ENCODE data around the gene ZBP1.

ZBP1 gene

DNA sequence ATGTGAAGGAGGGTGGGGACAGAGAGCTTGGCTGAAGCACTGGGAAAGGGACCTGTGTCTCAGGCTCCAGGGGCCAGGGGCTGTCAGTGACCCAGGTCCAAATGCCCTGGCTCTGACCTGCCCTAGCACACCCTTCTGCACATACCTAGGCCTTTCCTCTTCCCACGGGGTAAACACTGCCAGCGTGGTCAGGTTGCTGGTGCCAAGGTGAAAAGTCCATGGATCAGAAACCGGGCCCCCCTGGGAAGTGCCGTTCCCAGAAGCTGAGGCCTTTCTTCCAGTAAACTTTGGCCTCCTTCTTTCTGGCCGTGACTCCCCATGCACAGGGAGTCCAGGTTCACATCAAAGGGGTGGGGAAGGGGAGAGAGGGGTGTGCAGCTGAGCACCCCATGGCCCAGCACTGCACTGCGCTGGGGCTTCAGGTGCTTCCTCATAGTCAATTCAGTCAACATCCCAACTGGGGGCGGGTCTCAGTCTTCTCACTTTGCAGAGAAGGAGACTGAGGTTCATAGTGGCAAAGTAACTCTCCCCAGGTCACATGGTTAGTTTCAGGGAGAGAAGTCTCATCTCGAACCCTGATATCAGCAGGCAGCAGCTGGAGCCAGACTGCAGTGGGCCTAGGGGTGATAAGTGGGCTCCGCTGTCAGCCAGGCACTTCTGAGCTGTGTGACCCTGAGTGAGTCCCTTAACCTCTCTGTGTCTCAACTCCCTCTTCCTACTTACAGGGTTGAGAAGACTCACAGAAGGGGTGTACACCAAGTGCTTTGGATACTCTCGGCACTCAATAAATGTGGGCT is 42.3 kb downstream of the ZBP1 start:
- Histone ChIP-seq H2BK120ac (ENCODE audit: low read depth, low read length) (no peak overlapping the region), H3K4ac (ENCODE audit: low read depth in 1 of 2, low read length in 2 of 2) (no peak overlapping the region), H4K8ac (ENCODE audit: low read length) (no peak overlapping the region), H2AFZ (ENCODE audit: low read depth, low read length) (no peak overlapping the region), H2BK12ac (ENCODE audit: low read length in 2 of 2) (no peak overlapping the region), H4K91ac (ENCODE audit: low read length) (no peak overlapping the region), H3K9me3 (ENCODE audit: control insufficient read depth, low read length) (no peaks in the 10 kb centered on the region), H3K18ac (ENCODE audit: low read depth in 1 of 2, low read length in 2 of 2) (no peak overlapping the region), H3K9ac (ENCODE audit: low read length) (no peak overlapping the region), H3K79me1 (replicated peaks; ENCODE audit: low read length, poor library complexity, severe bottlenecking) (no peaks in the 10 kb centered on the region), H3K4me2 (ENCODE audit: low read length, poor library complexity, severe bottlenecking) (no peak overlapping the region), H2BK15ac (ENCODE audit: low read depth, poor library complexity, severe bottlenecking) (no peak overlapping the region), H3K14ac (ENCODE audit: low read length in 2 of 2) (no peak overlapping the region), H3K23ac (ENCODE audit: low read length in 2 of 2) (no peak overlapping the region), H3K4me1 (ENCODE audit: control insufficient read depth, insufficient read depth, low read depth, low read length) (peaks cover under 1% of the 10 kb centered on the region), H3K4me3 (ENCODE audit: insufficient read depth in 1 of 2, low read depth in 1 of 2, low read length in 2 of 2) (no peak overlapping the region), H2AK5ac (ENCODE audit: low read length, severe bottlenecking) (no peak overlapping the region), H3K36me3 (ENCODE audit: control insufficient read depth in 1 of 2, insufficient read depth in 2 of 2, low read depth in 1 of 2, low read length in 2 of 2) (no peaks in the 10 kb centered on the region), H3K27me3 (ENCODE audit: control insufficient read depth in 1 of 2, insufficient read depth in 1 of 2, low read length in 2 of 2) (peaks cover 69 to 95% of the 10 kb centered on the region in 2 experiments), H3K27ac (ENCODE audit: low read length, poor library complexity, severe bottlenecking) (no peak overlapping the region), H2BK5ac (ENCODE audit: low read depth, low read length, poor library complexity, severe bottlenecking) (no peak overlapping the region)
- 67% methylated on average over 9 of the region's 10 CpGs for WGBS
- DNase-seq = no peak

DNA sequence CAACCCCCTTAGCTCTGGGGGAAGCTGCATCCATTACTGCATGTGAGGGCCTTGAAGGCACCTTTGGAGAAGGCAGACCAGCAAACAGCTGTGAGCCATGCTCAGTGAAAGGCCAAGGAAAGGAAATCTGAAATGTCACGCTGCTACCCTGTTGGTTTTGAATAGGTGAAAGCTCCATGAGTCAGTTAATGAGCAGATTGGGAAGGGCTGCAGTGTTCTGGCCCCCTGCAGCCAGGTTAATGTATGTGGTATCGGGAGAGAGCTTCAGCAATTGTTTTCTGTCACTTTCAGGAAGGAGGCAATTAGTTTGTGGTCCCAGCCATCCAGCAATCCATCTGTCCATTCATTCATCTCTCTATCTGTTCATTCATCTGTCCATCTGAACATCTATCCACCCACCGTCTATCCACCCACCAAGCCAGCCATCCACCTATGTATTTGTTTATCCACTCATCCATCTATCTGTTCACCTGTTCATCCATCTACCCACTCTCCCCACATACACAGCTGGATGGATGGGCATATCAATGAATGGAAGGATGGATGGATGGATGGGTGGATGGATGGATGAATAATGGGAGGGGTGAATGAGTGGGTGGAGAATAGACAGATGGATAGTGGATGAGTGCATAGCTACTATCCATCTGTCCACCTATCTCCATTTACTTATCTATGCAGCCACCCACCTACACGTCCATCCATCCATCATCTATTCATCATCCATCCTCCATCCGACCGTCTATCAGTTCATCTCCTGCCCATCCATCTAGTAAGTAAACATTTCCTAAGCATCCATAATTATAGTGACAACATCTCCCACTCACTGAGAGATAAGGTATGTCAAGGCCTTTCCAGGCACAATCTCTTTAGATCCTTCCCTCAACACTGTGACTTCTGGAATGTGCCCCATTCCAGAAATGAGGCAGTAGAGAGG is 43.3 kb downstream of the ZBP1 start:
- Histone ChIP-seq H3K4me2 (ENCODE audit: low read length, poor library complexity, severe bottlenecking) (no peak overlapping the region), H4K91ac (ENCODE audit: low read length) (no peak overlapping the region), H3K27me3 (ENCODE audit: control insufficient read depth in 1 of 2, insufficient read depth in 1 of 2, low read length in 2 of 2) (peaks cover 69 to 97% of the 10 kb centered on the region in 2 experiments), H3K36me3 (ENCODE audit: control insufficient read depth in 1 of 2, insufficient read depth in 2 of 2, low read depth in 1 of 2, low read length in 2 of 2) (no peaks in the 10 kb centered on the region), H2BK15ac (ENCODE audit: low read depth, poor library complexity, severe bottlenecking) (no peak overlapping the region), H3K9me3 (ENCODE audit: control insufficient read depth, low read length) (no peaks in the 10 kb centered on the region), H3K23ac (ENCODE audit: low read length in 2 of 2) (no peak overlapping the region), H3K14ac (ENCODE audit: low read length in 2 of 2) (no peak overlapping the region), H4K8ac (ENCODE audit: low read length) (no peak overlapping the region), H2AFZ (ENCODE audit: low read depth, low read length) (no peak overlapping the region), H2BK120ac (ENCODE audit: low read depth, low read length) (no peak overlapping the region), H3K4me3 (ENCODE audit: insufficient read depth in 1 of 2, low read depth in 1 of 2, low read length in 2 of 2) (no peak overlapping the region), H2AK5ac (ENCODE audit: low read length, severe bottlenecking) (no peak overlapping the region), H3K4me1 (ENCODE audit: control insufficient read depth, insufficient read depth, low read depth, low read length) (no peaks in the 10 kb centered on the region), H3K18ac (ENCODE audit: low read depth in 1 of 2, low read length in 2 of 2) (no peak overlapping the region), H3K9ac (ENCODE audit: low read length) (no peak overlapping the region), H2BK12ac (ENCODE audit: low read length in 2 of 2) (no peak overlapping the region), H3K27ac (ENCODE audit: low read length, poor library complexity, severe bottlenecking) (no peak overlapping the region), H3K79me1 (replicated peaks; ENCODE audit: low read length, poor library complexity, severe bottlenecking) (no peaks in the 10 kb centered on the region), H3K4ac (ENCODE audit: low read depth in 1 of 2, low read length in 2 of 2) (no peak overlapping the region), H2BK5ac (ENCODE audit: low read depth, low read length, poor library complexity, severe bottlenecking) (no peak overlapping the region)
- no peak for DNase-seq
- 61% methylated on average over 6 of the region's 6 CpGs for WGBS

DNA sequence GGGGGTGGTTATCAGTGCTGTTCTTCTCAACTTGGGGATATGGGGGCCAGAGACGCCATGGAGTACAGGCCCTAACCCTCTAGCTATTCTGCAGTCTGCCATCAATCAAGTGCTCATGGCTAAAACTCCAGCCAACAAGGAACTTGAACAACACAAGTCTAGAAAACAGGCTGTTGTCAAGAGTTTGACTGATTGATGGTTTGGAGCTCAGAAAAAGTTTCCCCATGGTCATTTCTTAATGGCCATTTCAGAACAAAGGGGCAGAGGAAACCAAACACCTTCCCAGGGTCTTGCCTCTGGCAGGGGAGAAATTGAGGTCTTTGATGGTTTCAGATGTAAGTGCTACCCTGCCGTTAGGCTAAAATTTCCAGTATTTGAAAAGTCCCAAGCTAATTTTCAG is 44.2 kb downstream of the ZBP1 start:
- Histone ChIP-seq H3K36me3 (ENCODE audit: control insufficient read depth in 1 of 2, insufficient read depth in 2 of 2, low read depth in 1 of 2, low read length in 2 of 2) (no peaks in the 10 kb centered on the region), H2AK5ac (ENCODE audit: low read length, severe bottlenecking) (no peak overlapping the region), H3K4ac (ENCODE audit: low read depth in 1 of 2, low read length in 2 of 2) (no peak overlapping the region), H3K9ac (ENCODE audit: low read length) (no peak overlapping the region), H3K9me3 (ENCODE audit: control insufficient read depth, low read length) (no peaks in the 10 kb centered on the region), H3K18ac (ENCODE audit: low read depth in 1 of 2, low read length in 2 of 2) (no peak overlapping the region), H2BK12ac (ENCODE audit: low read length in 2 of 2) (no peak overlapping the region), H3K14ac (ENCODE audit: low read length in 2 of 2) (no peak overlapping the region), H3K4me2 (ENCODE audit: low read length, poor library complexity, severe bottlenecking) (no peak overlapping the region), H2AFZ (ENCODE audit: low read depth, low read length) (no peak overlapping the region), H2BK5ac (ENCODE audit: low read depth, low read length, poor library complexity, severe bottlenecking) (no peak overlapping the region), H3K4me1 (ENCODE audit: control insufficient read depth, insufficient read depth, low read depth, low read length) (no peaks in the 10 kb centered on the region), H3K4me3 (ENCODE audit: insufficient read depth in 1 of 2, low read depth in 1 of 2, low read length in 2 of 2) (no peak overlapping the region), H2BK120ac (ENCODE audit: low read depth, low read length) (no peak overlapping the region), H3K79me1 (replicated peaks; ENCODE audit: low read length, poor library complexity, severe bottlenecking) (no peaks in the 10 kb centered on the region), H3K23ac (ENCODE audit: low read length in 2 of 2) (no peak overlapping the region), H2BK15ac (ENCODE audit: low read depth, poor library complexity, severe bottlenecking) (no peak overlapping the region), H3K27ac (ENCODE audit: low read length, poor library complexity, severe bottlenecking) (no peak overlapping the region), H4K8ac (ENCODE audit: low read length) (no peak overlapping the region), H3K27me3 (ENCODE audit: control insufficient read depth in 1 of 2, insufficient read depth in 1 of 2, low read length in 2 of 2) (peaks cover 60 to 91% of the 10 kb centered on the region in 2 experiments), H4K91ac (ENCODE audit: low read length) (no peak overlapping the region)
- DNase-seq = no peak
- WGBS = 83% methylated on average over 1 of the region's 2 CpGs

DNA sequence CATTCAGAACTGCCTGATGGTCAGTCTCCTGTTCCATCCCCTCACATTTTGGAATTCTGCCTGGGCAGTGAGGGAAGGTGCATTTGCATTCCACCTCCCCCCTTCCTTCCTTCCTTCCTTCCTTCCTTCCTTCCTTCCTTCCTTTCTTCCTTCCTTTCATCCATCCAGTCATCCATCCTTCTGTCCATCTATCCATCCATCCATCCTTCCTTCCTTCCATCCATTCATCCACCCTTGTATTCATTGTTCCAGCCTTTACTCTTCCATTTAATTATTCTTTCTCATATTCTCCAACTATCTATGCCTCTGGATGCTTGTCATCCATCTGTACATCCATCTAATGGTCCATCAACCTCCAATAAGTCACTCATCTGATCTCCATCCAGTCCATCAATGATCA is 45.3 kb downstream of the ZBP1 start:
- no peaks in the 10 kb centered on the region for H3K9me3 ChIP-seq (ENCODE audit: control insufficient read depth, low read length)
- no peak overlapping the region for H3K23ac ChIP-seq (ENCODE audit: low read length in 2 of 2)
- H3K36me3 ChIP-seq (ENCODE audit: control insufficient read depth in 1 of 2, insufficient read depth in 2 of 2, low read depth in 1 of 2, low read length in 2 of 2) = no peaks in the 10 kb centered on the region
- no peak overlapping the region for H2BK12ac ChIP-seq (ENCODE audit: low read length in 2 of 2)
- H3K4me3 ChIP-seq (ENCODE audit: insufficient read depth in 1 of 2, low read depth in 1 of 2, low read length in 2 of 2) = no peak overlapping the region
- no peak overlapping the region for H3K14ac ChIP-seq (ENCODE audit: low read length in 2 of 2)
- H2BK120ac ChIP-seq (ENCODE audit: low read depth, low read length) = no peak overlapping the region
- H3K79me1 ChIP-seq (replicated peaks; ENCODE audit: low read length, poor library complexity, severe bottlenecking) = no peaks in the 10 kb centered on the region
- H2BK15ac ChIP-seq (ENCODE audit: low read depth, poor library complexity, severe bottlenecking) = no peak overlapping the region
- H3K27me3 ChIP-seq (ENCODE audit: control insufficient read depth in 1 of 2, insufficient read depth in 1 of 2, low read length in 2 of 2) = peaks cover 57 to 91% of the 10 kb centered on the region in 2 experiments
- H3K4ac ChIP-seq (ENCODE audit: low read depth in 1 of 2, low read length in 2 of 2) = no peak overlapping the region
- no peak for DNase-seq
- no peak overlapping the region for H2AFZ ChIP-seq (ENCODE audit: low read depth, low read length)
- no peak overlapping the region for H2BK5ac ChIP-seq (ENCODE audit: low read depth, low read length, poor library complexity, severe bottlenecking)
- no peak overlapping the region for H3K18ac ChIP-seq (ENCODE audit: low read depth in 1 of 2, low read length in 2 of 2)
- H3K4me2 ChIP-seq (ENCODE audit: low read length, poor library complexity, severe bottlenecking) = no peak overlapping the region
- H2AK5ac ChIP-seq (ENCODE audit: low read length, severe bottlenecking) = no peak overlapping the region
- H3K9ac ChIP-seq (ENCODE audit: low read length) = no peak overlapping the region
- H4K8ac ChIP-seq (ENCODE audit: low read length) = no peak overlapping the region
- H3K4me1 ChIP-seq (ENCODE audit: control insufficient read depth, insufficient read depth, low read depth, low read length) = no peaks in the 10 kb centered on the region
- no peak overlapping the region for H3K27ac ChIP-seq (ENCODE audit: low read length, poor library complexity, severe bottlenecking)
- H4K91ac ChIP-seq (ENCODE audit: low read length) = no peak overlapping the region

Data from mesenchymal stem cell (in vitro differentiated cells and primary cell).